ENCODE measurements around the gene TFE3. TPM values are rescaled to one million over a fixed set of nuclear protein-coding genes. Genes with fewer than 3 reads are reported as not detected.

TFE3 gene
- total and polyA plus RNA-seq, 10 of the 15 experiments (the other 5 are each of a cell fraction or from before 2014, with no cell fraction given) = 3.5 to 20.4 (median 11.6) TPM

GRCh38 chrX:49066278-49066677 lies 23.1 kb upstream of the TFE3 start:
- ATAC-seq (no peak), FAIRE-seq (no peak), DNase-seq (ENCODE audit: low read depth, low spot score) (no peak)
- intact Hi-C loops (cut with micrococcal nuclease; ENCODE audit: unreplicated experiment) (no loop called here), in situ Hi-C loops (cut with MboI) (no loop called here)
- H3K9me3 ChIP-seq (replicated peaks; ENCODE audit: control insufficient read depth, insufficient read depth, low read length) = no peaks in the 10 kb centered on the region
- H3K79me2 ChIP-seq (ENCODE audit: control insufficient read depth, insufficient read depth, low read length) = no peaks in the 10 kb centered on the region
- TF ChIP-seq EED (IDR thresholded peaks at IDR 0.05; ENCODE audit: low read depth) (no peak), SUZ12 (IDR thresholded peaks at IDR 0.05; ENCODE audit: unreplicated experiment) (no peak), BRCA1 (IDR thresholded peaks at IDR 0.05; ENCODE audit: low read depth, low read length) (no peak), WRNIP1 (IDR thresholded peaks at IDR 0.05; ENCODE audit: borderline replicate concordance, low read depth, low read length) (no peak), DPF2 (IDR thresholded peaks at IDR 0.05) (no peak), E4F1 (IDR thresholded peaks at IDR 0.05; ENCODE audit: borderline replicate concordance, partially characterized antibody) (no peak), MYC (IDR thresholded peaks at IDR 0.05; ENCODE audit: insufficient read depth, insufficient read length, insufficient replicate concordance, low read length, severe bottlenecking) (no peak)
- TF ChIP-seq, protein P1, sequence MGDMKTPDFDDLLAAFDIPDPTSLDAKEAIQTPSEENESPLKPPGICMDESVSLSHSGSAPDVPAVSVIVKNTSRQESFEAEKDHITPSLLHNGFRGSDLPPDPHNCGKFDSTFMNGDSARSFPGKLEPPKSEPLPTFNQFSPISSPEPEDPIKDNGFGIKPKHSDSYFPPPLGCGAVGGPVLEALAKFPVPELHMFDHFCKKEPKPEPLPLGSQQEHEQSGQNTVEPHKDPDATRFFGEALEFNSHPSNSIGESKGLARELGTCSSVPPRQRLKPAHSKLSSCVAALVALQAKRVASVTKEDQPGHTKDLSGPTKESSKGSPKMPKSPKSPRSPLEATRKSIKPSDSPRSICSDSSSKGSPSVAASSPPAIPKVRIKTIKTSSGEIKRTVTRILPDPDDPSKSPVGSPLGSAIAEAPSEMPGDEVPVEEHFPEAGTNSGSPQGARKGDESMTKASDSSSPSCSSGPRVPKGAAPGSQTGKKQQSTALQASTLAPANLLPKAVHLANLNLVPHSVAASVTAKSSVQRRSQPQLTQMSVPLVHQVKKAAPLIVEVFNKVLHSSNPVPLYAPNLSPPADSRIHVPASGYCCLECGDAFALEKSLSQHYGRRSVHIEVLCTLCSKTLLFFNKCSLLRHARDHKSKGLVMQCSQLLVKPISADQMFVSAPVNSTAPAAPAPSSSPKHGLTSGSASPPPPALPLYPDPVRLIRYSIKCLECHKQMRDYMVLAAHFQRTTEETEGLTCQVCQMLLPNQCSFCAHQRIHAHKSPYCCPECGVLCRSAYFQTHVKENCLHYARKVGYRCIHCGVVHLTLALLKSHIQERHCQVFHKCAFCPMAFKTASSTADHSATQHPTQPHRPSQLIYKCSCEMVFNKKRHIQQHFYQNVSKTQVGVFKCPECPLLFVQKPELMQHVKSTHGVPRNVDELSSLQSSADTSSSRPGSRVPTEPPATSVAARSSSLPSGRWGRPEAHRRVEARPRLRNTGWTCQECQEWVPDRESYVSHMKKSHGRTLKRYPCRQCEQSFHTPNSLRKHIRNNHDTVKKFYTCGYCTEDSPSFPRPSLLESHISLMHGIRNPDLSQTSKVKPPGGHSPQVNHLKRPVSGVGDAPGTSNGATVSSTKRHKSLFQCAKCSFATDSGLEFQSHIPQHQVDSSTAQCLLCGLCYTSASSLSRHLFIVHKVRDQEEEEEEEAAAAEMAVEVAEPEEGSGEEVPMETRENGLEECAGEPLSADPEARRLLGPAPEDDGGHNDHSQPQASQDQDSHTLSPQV (IDR thresholded peaks at IDR 0.05) = no peak
- ChIA-PET RAD21 (ENCODE audit: unreplicated experiment) (no interaction called here), SMC1A (ENCODE audit: uncharacterized antibody, unreplicated experiment) (no interaction called here), POLR2A (no interaction called here), CTCF (no interaction called here)
- H4K20me1 ChIP-seq (ENCODE audit: control insufficient read depth, insufficient read depth) = no peaks in the 10 kb centered on the region
- no peaks in the 10 kb centered on the region for H3K27me3 ChIP-seq (replicated peaks in 1 of 2; ENCODE audit: control insufficient read depth in 2 of 2, insufficient read depth in 2 of 2, low read length in 1 of 2)
- no peak overlapping the region for H2AFZ ChIP-seq (ENCODE audit: control insufficient read depth, low read depth, low read length)
- BruUV-seq (replicated peaks) = no TSS peak
- WGBS (ENCODE audit: insufficient coverage, insufficient replicate concordance, low lambda C conversion rate, missing lambda C conversion rate) = 59% methylated on average over 2 of the region's 2 CpGs
- no peaks in the 10 kb centered on the region for H3K36me3 ChIP-seq (ENCODE audit: control insufficient read depth in 2 of 2, insufficient read depth in 2 of 2, low read length in 1 of 2)
- H3K27ac ChIP-seq (ENCODE audit: control insufficient read depth, insufficient read depth) = no peak overlapping the region
- no peak overlapping the region for H3K4me2 ChIP-seq (ENCODE audit: control insufficient read depth, insufficient read depth)
- no peak overlapping the region for H3K9ac ChIP-seq (ENCODE audit: control insufficient read depth, insufficient read depth, low read length)
- no peak overlapping the region for H3K4me3 ChIP-seq
- H3K4me1 ChIP-seq (ENCODE audit: control insufficient read depth, insufficient read depth, low read length) = no peaks in the 10 kb centered on the region

All from GM12878 (cell line).